HG03442 (cell line): Measurements from ENCODE around the gene SPAG6.
A peak's percentile ranks its signal among the peaks of the same experiment; 100 is the strongest.

Source experiments
- ATAC-seq: cut with Tn5 transposase; IDR thresholded peaks from one replicate; pipeline ENCODE4 v1.9.1; 2021; ENCODE audit warnings: mild to moderate bottlenecking, moderate library complexity; ENCODE audit not compliant: unreplicated experiment

The SPAG6 gene

GRCh38 chr10:22429981-22430421, 84.7 kb downstream of the SPAG6 start:
- ATAC-seq, result no peak

- no peak for ATAC-seq
Observed at GRCh38 chr10:22433875-22434274, 88.6 kb downstream of the SPAG6 start.

- ATAC-seq, result no peak
Observed at GRCh38 chr10:22434521-22434920, 89.2 kb downstream of the SPAG6 start.

- no peak for ATAC-seq
Observed at GRCh38 chr10:22435650-22436049, 90.4 kb downstream of the SPAG6 start.

GRCh38 chr10:22436526-22436892, 91.2 kb downstream of the SPAG6 start:
- ATAC-seq, result peak; percentile 37

- peak; percentile 68 for ATAC-seq
Observed at GRCh38 chr10:22436893-22437619, 91.8 kb downstream of the SPAG6 start.

GRCh38 chr10:22437620-22438588, 92.6 kb downstream of the SPAG6 start:
- ATAC-seq, result peak; percentile 29

GRCh38 chr10:22438711-22439110, 93.4 kb downstream of the SPAG6 start:
- ATAC-seq, result no peak

GRCh38 chr10:22442063-22442462, 96.8 kb downstream of the SPAG6 start:
- no peak for ATAC-seq

GRCh38 chr10:22442468-22442867, 97.2 kb downstream of the SPAG6 start:
- ATAC-seq, result no peak

GRCh38 chr10:22443175-22443901, 98.0 kb downstream of the SPAG6 start:
- no peak for ATAC-seq

GRCh38 chr10:22444219-22444788, 99.0 kb downstream of the SPAG6 start:
- no peak for ATAC-seq

- no peak for ATAC-seq
Observed at GRCh38 chr10:22445495-22445894, 100.2 kb downstream of the SPAG6 start.

GRCh38 chr10:22447068-22447467, 101.8 kb downstream of the SPAG6 start:
- ATAC-seq, result no peak

GRCh38 chr10:22451346-22451745, 106.0 kb downstream of the SPAG6 start:
- ATAC-seq, result no peak

- no peak for ATAC-seq
Observed at GRCh38 chr10:22453320-22453719, 108.0 kb downstream of the SPAG6 start.

- ATAC-seq, result no peak
Observed at GRCh38 chr10:22453948-22454591, 108.8 kb downstream of the SPAG6 start.

GRCh38 chr10:22454634-22455033, 109.3 kb downstream of the SPAG6 start:
- no peak for ATAC-seq

GRCh38 chr10:22455068-22455857, 110.0 kb downstream of the SPAG6 start:
- no peak for ATAC-seq

GRCh38 chr10:22456486-22456885, 111.2 kb downstream of the SPAG6 start:
- ATAC-seq, result no peak
